ENCODE results near the gene SERP1. TPM values are rescaled to one million over a fixed set of nuclear protein-coding genes. Genes with fewer than 3 reads are reported as not detected.

SERP1 gene
- total RNA-seq, 2 donors from 2014 or later: 96.8 to 102 TPM

DNA sequence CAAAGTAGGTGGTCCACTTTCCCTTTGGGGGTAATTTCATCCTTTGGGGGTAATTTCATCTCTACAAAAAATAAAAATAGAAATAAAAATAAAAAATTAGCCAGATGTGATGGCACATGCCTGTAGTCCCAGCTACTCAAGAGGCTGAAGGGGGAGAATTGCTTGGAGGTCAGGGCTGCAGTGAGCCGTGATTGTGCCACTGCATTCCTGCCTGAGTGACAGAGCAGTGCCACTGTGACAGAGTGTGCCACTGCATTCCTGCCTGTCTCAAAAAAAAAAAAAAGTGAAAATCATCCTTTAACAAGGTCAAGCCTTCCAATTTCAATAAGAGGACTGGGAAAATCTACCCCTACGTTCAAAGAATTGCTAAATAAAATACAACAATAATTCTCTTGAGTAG is 22.8 kb downstream of the SERP1 start:
- Histone ChIP-seq H3K27ac (no peak overlapping the region), H3K4me1 (no peaks in the 10 kb centered on the region), H3K36me3 (no peaks in the 10 kb centered on the region), H3K27me3 (no peaks in the 10 kb centered on the region), H3K4me3 (no peak overlapping the region), H3K9me3 (no peaks in the 10 kb centered on the region)
- no peak for DNase-seq (ENCODE audit: low spot score)
- TF ChIP-seq, protein P1, sequence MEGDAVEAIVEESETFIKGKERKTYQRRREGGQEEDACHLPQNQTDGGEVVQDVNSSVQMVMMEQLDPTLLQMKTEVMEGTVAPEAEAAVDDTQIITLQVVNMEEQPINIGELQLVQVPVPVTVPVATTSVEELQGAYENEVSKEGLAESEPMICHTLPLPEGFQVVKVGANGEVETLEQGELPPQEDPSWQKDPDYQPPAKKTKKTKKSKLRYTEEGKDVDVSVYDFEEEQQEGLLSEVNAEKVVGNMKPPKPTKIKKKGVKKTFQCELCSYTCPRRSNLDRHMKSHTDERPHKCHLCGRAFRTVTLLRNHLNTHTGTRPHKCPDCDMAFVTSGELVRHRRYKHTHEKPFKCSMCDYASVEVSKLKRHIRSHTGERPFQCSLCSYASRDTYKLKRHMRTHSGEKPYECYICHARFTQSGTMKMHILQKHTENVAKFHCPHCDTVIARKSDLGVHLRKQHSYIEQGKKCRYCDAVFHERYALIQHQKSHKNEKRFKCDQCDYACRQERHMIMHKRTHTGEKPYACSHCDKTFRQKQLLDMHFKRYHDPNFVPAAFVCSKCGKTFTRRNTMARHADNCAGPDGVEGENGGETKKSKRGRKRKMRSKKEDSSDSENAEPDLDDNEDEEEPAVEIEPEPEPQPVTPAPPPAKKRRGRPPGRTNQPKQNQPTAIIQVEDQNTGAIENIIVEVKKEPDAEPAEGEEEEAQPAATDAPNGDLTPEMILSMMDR (IDR thresholded peaks at IDR 0.05): no peak

GRCh38 chr3:150521463-150521862 is 24.8 kb downstream of the SERP1 start:
- Histone ChIP-seq H3K27ac (no peak overlapping the region), H3K4me3 (no peak overlapping the region), H3K4me1 (no peaks in the 10 kb centered on the region), H3K9me3 (no peaks in the 10 kb centered on the region), H3K36me3 (no peaks in the 10 kb centered on the region), H3K27me3 (no peaks in the 10 kb centered on the region)
- TF ChIP-seq, protein P1 (IDR thresholded peaks at IDR 0.05): no peak
- no peak for DNase-seq (ENCODE audit: low spot score)

GRCh38 chr3:150520408-150520807 is 25.9 kb downstream of the SERP1 start:
- Histone ChIP-seq H3K9me3 (no peaks in the 10 kb centered on the region), H3K27ac (no peak overlapping the region), H3K36me3 (no peaks in the 10 kb centered on the region), H3K4me3 (no peak overlapping the region), H3K27me3 (no peaks in the 10 kb centered on the region), H3K4me1 (no peaks in the 10 kb centered on the region)
- no peak for DNase-seq (ENCODE audit: low spot score)
- TF ChIP-seq, protein P1 (IDR thresholded peaks at IDR 0.05): no peak

DNA sequence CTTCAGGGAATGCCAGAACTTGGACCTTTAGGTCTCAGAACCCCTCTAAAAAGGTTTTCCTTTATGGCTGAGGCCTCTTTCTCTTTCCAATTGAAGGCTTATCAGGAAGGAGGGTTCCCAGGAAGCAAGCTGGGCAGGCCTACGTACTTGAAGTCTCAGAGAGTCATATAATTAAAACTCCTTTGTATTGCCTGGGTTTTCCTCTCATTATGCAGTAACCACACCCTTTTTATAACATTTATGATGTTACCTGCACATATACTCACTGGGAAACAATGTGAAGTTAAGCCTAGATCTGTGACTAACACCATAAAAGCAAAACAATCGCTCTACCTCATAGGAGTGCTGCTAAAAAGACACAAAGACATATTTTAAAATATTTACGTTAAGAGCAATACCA is 27.3 kb downstream of the SERP1 start:
- no peak overlapping the region for H3K27ac ChIP-seq
- TF ChIP-seq, protein P1 (IDR thresholded peaks at IDR 0.05): no peak
- no peaks in the 10 kb centered on the region for H3K9me3 ChIP-seq
- no peaks in the 10 kb centered on the region for H3K36me3 ChIP-seq
- H3K27me3 ChIP-seq: no peaks in the 10 kb centered on the region
- no peak for DNase-seq (ENCODE audit: low spot score)
- no peak overlapping the region for H3K4me3 ChIP-seq
- H3K4me1 ChIP-seq: no peaks in the 10 kb centered on the region

DNA sequence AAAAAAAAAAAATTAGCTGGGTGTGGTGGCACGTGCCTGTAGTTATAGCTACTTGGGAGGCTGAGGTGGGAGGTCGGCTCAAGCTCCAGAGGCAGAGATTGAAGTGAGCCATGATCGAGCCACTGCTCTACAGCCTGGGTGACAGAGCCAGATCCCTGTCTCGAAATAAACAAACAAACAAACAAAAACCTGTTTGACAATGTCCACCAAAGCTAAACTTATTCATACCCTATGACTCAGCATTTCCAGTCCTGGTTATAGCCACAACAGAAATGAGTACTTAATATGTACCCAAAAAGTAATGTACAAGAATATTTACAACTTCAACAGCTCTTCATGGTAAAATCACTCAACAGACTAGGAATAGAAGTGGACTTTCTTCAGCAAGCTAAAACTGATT is 31.1 kb downstream of the SERP1 start:
- no peaks in the 10 kb centered on the region for H3K9me3 ChIP-seq
- no peaks in the 10 kb centered on the region for H3K27me3 ChIP-seq
- H3K36me3 ChIP-seq: no peaks in the 10 kb centered on the region
- H3K27ac ChIP-seq: no peak overlapping the region
- TF ChIP-seq, protein P1 (IDR thresholded peaks at IDR 0.05): no peak
- DNase-seq (ENCODE audit: low spot score): no peak
- H3K4me1 ChIP-seq: no peaks in the 10 kb centered on the region
- H3K4me3 ChIP-seq: no peak overlapping the region

- Histone ChIP-seq H3K36me3 (no peaks in the 10 kb centered on the region), H3K9me3 (no peaks in the 10 kb centered on the region), H3K4me1 (no peaks in the 10 kb centered on the region), H3K4me3 (no peak overlapping the region), H3K27ac (no peak overlapping the region), H3K27me3 (no peaks in the 10 kb centered on the region)
- no peak for DNase-seq (ENCODE audit: low spot score)
- TF ChIP-seq, protein P1 (IDR thresholded peaks at IDR 0.05): no peak
These were observed 35.0 kb downstream of the SERP1 start for GRCh38 chr3:150511122-150511821.
